ENCODE data around the gene CYSTM1. TPM values are rescaled to one million over a fixed set of nuclear protein-coding genes. Genes with fewer than 3 reads are reported as not detected.

Gene CYSTM1
- total RNA-seq, 8 experiments from 2014 or later: 18.8 to 102 (median 28.2) TPM

- no peaks in the 10 kb centered on the region for H3K4me1 ChIP-seq (replicated peaks in 1 of 2)
Observed at GRCh38 chr5:140220698-140221064, 45.7 kb downstream of the CYSTM1 start.

DNA sequence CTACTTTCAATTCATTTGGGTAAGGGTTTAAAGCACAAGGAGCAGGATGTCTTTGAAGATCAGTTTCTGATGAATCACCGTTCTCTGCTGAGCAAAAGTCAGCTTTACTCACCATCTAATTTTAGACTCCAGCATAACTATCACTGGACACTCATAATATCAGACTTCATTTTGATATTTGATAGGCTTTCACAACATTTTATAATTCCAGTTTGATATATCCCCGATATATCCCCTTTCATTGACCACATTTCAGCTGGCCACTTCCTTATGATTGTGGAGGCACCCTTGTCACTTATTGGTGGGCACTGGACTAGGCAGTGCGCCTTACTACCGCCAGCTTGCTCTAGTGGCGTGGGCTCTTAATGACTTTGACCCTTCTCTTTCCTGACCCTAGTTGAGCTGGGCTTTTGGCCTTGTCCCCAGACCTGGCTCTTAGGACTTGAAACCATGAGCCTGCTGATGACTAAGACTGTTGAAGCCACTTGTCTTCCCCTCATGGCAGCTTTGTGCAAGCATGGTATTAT, 46.8 kb downstream of the CYSTM1 start:
- Histone ChIP-seq H3K4me1 (replicated peaks in 1 of 2) (no peaks in the 10 kb centered on the region), H3K4me3 (no peak overlapping the region), H3K27ac (no peak overlapping the region)
- ATAC-seq (replicated peaks in 6 of 8): peak in 5 of 8 experiments; percentile 21 to 72 (median 66)
- in situ Hi-C loops (cut with MboI; ENCODE audit: low pct_unique_long_range_greater_than_20kb in 2 of 9, low sequenced_read_pairs in 9 of 9, unreplicated experiment in 9 of 9): no loop called here
- 20 to 100% (median 90%) methylated on average over 1 to 5 of the region's 5 CpGs; no CpG with 5 or more reads in 1 of the 10 experiments for WGBS, 10 experiments

More at GRCh38 chr5:140220698-140221064, 45.7 kb downstream of the CYSTM1 start:
- H3K27ac ChIP-seq: no peak overlapping the region
- 40 to 100% (median 80%) methylated on average over 1 of the region's 1 CpG; no CpG with 5 or more reads in 6 of the 10 experiments for WGBS, 10 experiments
- no peak overlapping the region for H3K4me3 ChIP-seq
- ATAC-seq (replicated peaks in 6 of 8): no peak
- in situ Hi-C loops (cut with MboI; ENCODE audit: low pct_unique_long_range_greater_than_20kb in 2 of 9, low sequenced_read_pairs in 9 of 9, unreplicated experiment in 9 of 9): no loop called here

GRCh38 chr5:140222416-140222815, 47.4 kb downstream of the CYSTM1 start:
- in situ Hi-C loops (cut with MboI; ENCODE audit: low pct_unique_long_range_greater_than_20kb in 2 of 9, low sequenced_read_pairs in 9 of 9, unreplicated experiment in 9 of 9): no loop called here
- 91 to 100% (median 100%) methylated on average over 1 of the region's 1 CpG; no CpG with 5 or more reads in 6 of the 10 experiments for WGBS, 10 experiments
- Histone ChIP-seq H3K4me1 (replicated peaks in 1 of 2) (no peaks in the 10 kb centered on the region), H3K4me3 (no peak overlapping the region), H3K27ac (no peak overlapping the region)
- no peak for ATAC-seq (replicated peaks in 6 of 8)

DNA sequence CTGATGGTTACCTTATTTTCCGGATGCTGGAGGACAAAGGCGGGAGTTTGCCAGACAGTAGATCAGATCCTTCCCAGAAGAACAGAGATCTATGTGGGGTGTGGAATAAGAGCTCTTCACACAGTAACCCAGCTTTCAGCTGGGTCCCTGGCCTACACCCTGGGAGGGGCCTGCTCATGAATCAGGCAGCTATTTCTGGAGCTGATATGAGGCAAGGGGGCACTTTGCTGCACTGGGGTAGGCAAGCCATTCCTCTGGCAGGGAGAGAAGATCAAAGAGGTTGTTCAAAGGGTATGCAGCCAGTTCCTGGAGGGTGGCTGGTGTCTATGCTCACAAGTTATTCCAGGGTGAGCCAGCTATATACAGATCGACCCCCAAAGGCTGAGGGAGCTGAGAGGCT, 48.6 kb downstream of the CYSTM1 start:
- H3K27ac ChIP-seq: no peak overlapping the region
- no peaks in the 10 kb centered on the region for H3K4me1 ChIP-seq (replicated peaks in 1 of 2)

GRCh38 chr5:140224658-140225057, 49.7 kb downstream of the CYSTM1 start:
- WGBS, 10 experiments: 72 to 100% (median 78%) methylated on average over 1 to 3 of the region's 3 CpGs; no CpG with 5 or more reads in 6 of the 10 experiments
- Histone ChIP-seq H3K27ac (no peak overlapping the region), H3K4me3 (no peak overlapping the region), H3K4me1 (replicated peaks in 1 of 2) (no peaks in the 10 kb centered on the region)
- in situ Hi-C loops (cut with MboI; ENCODE audit: low pct_unique_long_range_greater_than_20kb in 2 of 9, low sequenced_read_pairs in 9 of 9, unreplicated experiment in 9 of 9): loop anchor here in 2 of 9 experiments (25.0 kb wide), 1 partner anchor 138 kb away; the partner anchor contains the start of gene SLC4A9 (in 2 of the 2)
- no peak for ATAC-seq (replicated peaks in 6 of 8)

More for the DNA sequence above, 48.6 kb downstream of the CYSTM1 start:
- 43 to 100% (median 83%) methylated on average over 1 to 3 of the region's 3 CpGs; no CpG with 5 or more reads in 1 of the 10 experiments for WGBS, 10 experiments
- no peak overlapping the region for H3K4me3 ChIP-seq
- in situ Hi-C loops (cut with MboI; ENCODE audit: low pct_unique_long_range_greater_than_20kb in 2 of 9, low sequenced_read_pairs in 9 of 9, unreplicated experiment in 9 of 9): no loop called here
- peak in 5 of 8 experiments; percentile 33 to 77 (median 67) for ATAC-seq (replicated peaks in 6 of 8)

GRCh38 chr5:140225396-140225795, 50.4 kb downstream of the CYSTM1 start:
- ATAC-seq (replicated peaks in 6 of 8): no peak
- 72 to 100% (median 96%) methylated on average over 1 to 3 of the region's 3 CpGs; no CpG with 5 or more reads in 4 of the 10 experiments for WGBS, 10 experiments
- no peaks in the 10 kb centered on the region for H3K4me1 ChIP-seq (replicated peaks in 1 of 2)
- no peak overlapping the region for H3K27ac ChIP-seq
- in situ Hi-C loops (cut with MboI; ENCODE audit: low pct_unique_long_range_greater_than_20kb in 2 of 9, low sequenced_read_pairs in 9 of 9, unreplicated experiment in 9 of 9): loop anchor here in 2 of 9 experiments (25.0 kb wide), 1 partner anchor 137 kb away; the partner anchor contains the start of gene SLC4A9 (in 2 of the 2)
- H3K4me3 ChIP-seq: no peak overlapping the region

GRCh38 chr5:140227046-140227445, 52.1 kb downstream of the CYSTM1 start:
- 76 to 90% (median 87%) methylated on average over 2 of the region's 2 CpGs; no CpG with 5 or more reads in 7 of the 10 experiments for WGBS, 10 experiments
- no peak overlapping the region for H3K27ac ChIP-seq
- no peaks in the 10 kb centered on the region for H3K4me1 ChIP-seq (replicated peaks in 1 of 2)
- no peak overlapping the region for H3K4me3 ChIP-seq
- in situ Hi-C loops (cut with MboI; ENCODE audit: low pct_unique_long_range_greater_than_20kb in 2 of 9, low sequenced_read_pairs in 9 of 9, unreplicated experiment in 9 of 9): loop anchor here in 2 of 9 experiments (25.0 kb wide), 1 partner anchor 135 kb away; the partner anchor contains the start of gene SLC4A9 (in 2 of the 2)
- ATAC-seq (replicated peaks in 6 of 8): no peak

- Histone ChIP-seq H3K27ac (no peak overlapping the region), H3K4me3 (no peak overlapping the region), H3K4me1 (replicated peaks in 1 of 2) (no peaks in the 10 kb centered on the region)
- WGBS, 10 experiments: 76 to 100% (median 95%) methylated on average over 1 to 6 of the region's 7 CpGs; no CpG with 5 or more reads in 1 of the 10 experiments
- in situ Hi-C loops (cut with MboI; ENCODE audit: low pct_unique_long_range_greater_than_20kb in 2 of 9, low sequenced_read_pairs in 9 of 9, unreplicated experiment in 9 of 9): loop anchor here in 2 of 9 experiments (25.0 kb wide), 1 partner anchor 134 kb away; the partner anchor contains the start of gene SLC4A9 (in 2 of the 2)
- peak in 1 of 8 experiments; percentile 8 for ATAC-seq (replicated peaks in 6 of 8)
Observed at GRCh38 chr5:140228364-140228837, 53.4 kb downstream of the CYSTM1 start.

DNA sequence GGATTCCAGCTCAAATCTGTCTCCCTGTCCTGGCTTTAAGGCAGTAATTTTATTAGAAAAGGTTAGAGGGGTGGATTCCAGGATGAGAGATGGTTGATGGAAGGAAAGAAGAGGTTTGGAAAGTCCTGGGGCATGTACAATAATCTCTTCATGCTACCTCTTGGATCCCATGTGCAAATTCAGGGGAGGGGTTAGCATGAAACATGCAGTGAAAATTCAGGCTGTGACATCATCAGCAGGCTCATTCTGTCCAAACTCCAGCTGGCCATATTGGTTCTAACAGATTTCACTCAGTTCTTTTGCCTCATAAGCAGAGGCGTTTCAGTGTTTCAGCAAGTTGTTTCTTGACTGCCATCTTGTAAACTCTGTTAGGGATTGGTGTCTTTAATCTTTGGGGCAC, 55.4 kb downstream of the CYSTM1 start:
- WGBS, 10 experiments: 89 to 100% (median 100%) methylated on average over 1 of the region's 1 CpG; no CpG with 5 or more reads in 4 of the 10 experiments
- H3K4me3 ChIP-seq: no peak overlapping the region
- H3K27ac ChIP-seq: no peak overlapping the region
- H3K4me1 ChIP-seq (replicated peaks in 1 of 2): no peaks in the 10 kb centered on the region
- peak in 3 of 8 experiments; percentile 41 to 74 (median 65) for ATAC-seq (replicated peaks in 6 of 8)
- in situ Hi-C loops (cut with MboI; ENCODE audit: low pct_unique_long_range_greater_than_20kb in 2 of 9, low sequenced_read_pairs in 9 of 9, unreplicated experiment in 9 of 9): loop anchor here in 2 of 9 experiments (25.0 kb wide), 1 partner anchor 132 kb away; the partner anchor contains the start of gene SLC4A9 (in 2 of the 2)

- no peaks in the 10 kb centered on the region for H3K4me1 ChIP-seq (replicated peaks in 1 of 2)
- H3K27ac ChIP-seq: no peak overlapping the region
- no peak for ATAC-seq (replicated peaks in 6 of 8)
- H3K4me3 ChIP-seq: no peak overlapping the region
- 100% methylated on average over 1 of the region's 1 CpG; no CpG with 5 or more reads in 5 of the 10 experiments for WGBS, 10 experiments
- in situ Hi-C loops (cut with MboI; ENCODE audit: low pct_unique_long_range_greater_than_20kb in 2 of 9, low sequenced_read_pairs in 9 of 9, unreplicated experiment in 9 of 9): loop anchor here in 2 of 9 experiments (25.0 kb wide), 1 partner anchor 130 kb away; the partner anchor contains the start of gene SLC4A9 (in 2 of the 2)
Observed at GRCh38 chr5:140232731-140233130, 57.7 kb downstream of the CYSTM1 start.

DNA sequence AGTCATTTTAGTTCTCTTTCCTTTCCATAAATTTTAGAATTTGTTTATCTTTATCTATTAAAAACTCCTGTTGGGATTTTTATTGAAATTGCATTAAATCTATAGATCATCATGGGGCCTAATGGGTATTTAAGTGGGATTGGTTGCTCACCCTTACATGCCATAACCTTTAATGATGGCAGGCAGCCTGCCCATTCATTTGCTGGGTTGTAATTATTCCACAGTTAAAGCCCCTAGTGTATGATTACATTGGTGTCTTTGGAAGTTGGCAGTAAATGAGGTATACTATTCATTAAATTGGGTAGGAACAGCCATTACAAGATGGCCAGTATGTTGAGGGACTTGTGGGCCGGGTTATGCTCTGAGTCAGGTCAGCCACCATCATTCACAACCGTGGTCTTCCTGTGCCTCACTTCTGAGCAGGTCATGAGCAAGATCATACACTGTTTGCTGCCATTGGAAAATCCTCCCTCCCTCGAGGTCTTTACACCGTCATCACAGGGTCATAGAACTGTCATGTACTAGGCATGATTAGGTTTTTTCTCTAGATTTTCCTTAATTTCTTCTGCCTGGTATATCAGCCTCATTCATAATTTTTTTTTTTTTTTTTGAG, 59.5 kb downstream of the CYSTM1 start:
- no peak overlapping the region for H3K4me3 ChIP-seq
- ATAC-seq (replicated peaks in 6 of 8): no peak
- in situ Hi-C loops (cut with MboI; ENCODE audit: low pct_unique_long_range_greater_than_20kb in 2 of 9, low sequenced_read_pairs in 9 of 9, unreplicated experiment in 9 of 9): loop anchor here in 2 of 9 experiments (25.0 kb wide), 1 partner anchor 128 kb away; the partner anchor contains the start of gene SLC4A9 (in 2 of the 2)
- H3K27ac ChIP-seq: no peak overlapping the region
- 57 to 100% (median 85%) methylated on average over 1 to 3 of the region's 4 CpGs; no CpG with 5 or more reads in 3 of the 10 experiments for whole genome bisulfite sequencing, 10 experiments
- H3K4me1 ChIP-seq (replicated peaks in 1 of 2): no peaks in the 10 kb centered on the region

- Histone ChIP-seq H3K27ac (no peak overlapping the region), H3K4me1 (replicated peaks in 1 of 2) (peaks cover 1 to 5% of the 10 kb centered on the region in 2 donors), H3K4me3 (no peak overlapping the region)
- in situ Hi-C loops (cut with MboI; ENCODE audit: low pct_unique_long_range_greater_than_20kb in 2 of 9, low sequenced_read_pairs in 9 of 9, unreplicated experiment in 9 of 9): loop anchor here in 2 of 9 experiments (25.0 kb wide), 1 partner anchor 126 kb away; the partner anchor contains the start of gene SLC4A9 (in 2 of the 2)
- WGBS, 10 experiments: 77 to 100% (median 91%) methylated on average over 3 to 10 of the region's 11 CpGs
- no peak for ATAC-seq (replicated peaks in 6 of 8)
Observed at GRCh38 chr5:140235791-140236551, 61.0 kb downstream of the CYSTM1 start.
